Subcutaneous adipose tissue (tissue), 4 donors: ENCODE data around the gene TOX2. TPM values are rescaled to one million over a fixed set of nuclear protein-coding genes. Genes with fewer than 3 reads are reported as not detected.

Source experiments
- CTCF ChIP-seq: fragments of 450-650 bp; IDR thresholded peaks from one replicate; pipeline ENCODE4 v1.5.1; 2016; ENCODE audit warnings: low read depth, mild to moderate bottlenecking, control low read depth, antibody characterized with exemption, moderate library complexity
- total RNA-seq, 4 donors: library from RNA; depleted of rRNA; stranded (reverse); fragments of >200 nt; gene quantifications; one replicate each; pipeline ENCODE4 v1.1.0, GENCODE V29; 2016

TOX2 gene
- total RNA-seq, 4 donors from 2014 or later, result 2.6 to 8.1 (median 3.1) TPM; not detected in 1

GRCh38 chr20:44009679-44009992 lies 95.0 kb downstream of the TOX2 start:
- TF ChIP-seq CTCF, result no peak

GRCh38 chr20:44010162-44010704 lies 95.6 kb downstream of the TOX2 start:
- TF ChIP-seq CTCF, result no peak

DNA sequence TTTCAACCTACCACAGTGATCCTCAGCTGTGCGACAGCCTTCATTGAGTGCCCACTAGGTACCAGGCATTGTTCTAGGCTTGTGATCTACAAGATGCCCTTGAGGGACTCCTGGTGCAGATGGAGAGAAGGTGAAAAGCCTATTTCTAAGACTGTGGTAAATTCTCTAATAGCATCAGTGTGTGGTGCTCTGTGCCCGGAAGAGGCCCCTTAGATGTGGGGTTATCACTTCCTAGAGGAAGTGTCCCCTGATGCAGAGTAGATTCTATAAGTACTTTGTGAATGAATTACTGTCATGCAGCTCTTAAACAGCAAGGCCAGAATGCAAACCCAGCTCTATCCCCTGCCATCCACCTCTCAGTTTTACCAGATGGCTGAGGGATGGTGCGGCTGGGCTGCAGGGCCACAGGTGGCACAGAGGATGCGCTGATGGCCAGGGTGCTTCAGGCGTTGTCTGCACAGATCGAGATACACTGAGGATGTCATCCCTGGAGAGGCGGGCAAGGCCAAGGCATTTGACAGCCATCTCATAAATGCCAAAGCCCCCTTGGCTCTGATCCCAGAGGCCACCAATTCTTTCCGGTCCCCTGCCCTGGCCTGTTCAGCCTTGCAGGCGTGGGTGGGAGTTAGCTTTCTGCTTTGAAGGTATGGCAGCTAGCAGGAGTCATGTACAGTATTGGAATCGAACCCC lies 96.7 kb downstream of the TOX2 start:
- no peak for TF ChIP-seq CTCF

DNA sequence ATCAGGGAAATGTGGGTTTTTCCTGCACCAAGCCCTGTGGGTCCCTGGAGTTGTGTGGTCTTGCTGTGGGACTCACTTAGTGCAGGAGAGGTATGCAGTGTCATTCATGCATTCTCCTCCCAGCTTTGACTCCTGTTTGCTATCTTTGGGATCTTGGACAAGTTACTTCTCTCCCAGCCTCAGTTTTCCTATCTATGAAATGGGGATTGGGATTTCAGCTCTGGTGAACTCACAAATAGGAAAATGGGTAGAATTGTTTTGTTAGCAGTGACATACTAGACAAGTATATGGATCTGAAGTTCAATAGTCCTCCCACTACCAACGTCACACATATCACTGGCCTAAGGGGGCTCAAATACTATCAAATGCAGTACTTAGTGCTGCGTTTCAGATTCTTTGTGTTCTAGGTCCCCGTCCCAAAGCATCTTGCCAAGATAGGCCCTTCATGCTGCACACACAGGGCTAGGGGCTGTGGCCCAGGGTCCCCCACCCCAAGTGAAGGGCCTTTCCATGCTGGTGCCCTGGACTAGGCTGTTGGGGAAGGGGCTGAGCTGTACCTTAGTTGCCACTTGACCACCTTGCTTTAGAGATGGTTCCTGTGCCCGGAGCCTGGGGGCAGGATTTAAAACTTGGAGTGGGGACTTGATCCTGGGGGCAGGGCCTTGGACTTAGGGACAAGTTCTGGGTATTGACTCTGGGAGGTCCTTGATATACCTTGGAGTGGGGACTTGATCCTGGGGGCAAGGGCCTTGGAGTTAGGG lies 98.0 kb downstream of the TOX2 start:
- TF ChIP-seq CTCF, result no peak

DNA sequence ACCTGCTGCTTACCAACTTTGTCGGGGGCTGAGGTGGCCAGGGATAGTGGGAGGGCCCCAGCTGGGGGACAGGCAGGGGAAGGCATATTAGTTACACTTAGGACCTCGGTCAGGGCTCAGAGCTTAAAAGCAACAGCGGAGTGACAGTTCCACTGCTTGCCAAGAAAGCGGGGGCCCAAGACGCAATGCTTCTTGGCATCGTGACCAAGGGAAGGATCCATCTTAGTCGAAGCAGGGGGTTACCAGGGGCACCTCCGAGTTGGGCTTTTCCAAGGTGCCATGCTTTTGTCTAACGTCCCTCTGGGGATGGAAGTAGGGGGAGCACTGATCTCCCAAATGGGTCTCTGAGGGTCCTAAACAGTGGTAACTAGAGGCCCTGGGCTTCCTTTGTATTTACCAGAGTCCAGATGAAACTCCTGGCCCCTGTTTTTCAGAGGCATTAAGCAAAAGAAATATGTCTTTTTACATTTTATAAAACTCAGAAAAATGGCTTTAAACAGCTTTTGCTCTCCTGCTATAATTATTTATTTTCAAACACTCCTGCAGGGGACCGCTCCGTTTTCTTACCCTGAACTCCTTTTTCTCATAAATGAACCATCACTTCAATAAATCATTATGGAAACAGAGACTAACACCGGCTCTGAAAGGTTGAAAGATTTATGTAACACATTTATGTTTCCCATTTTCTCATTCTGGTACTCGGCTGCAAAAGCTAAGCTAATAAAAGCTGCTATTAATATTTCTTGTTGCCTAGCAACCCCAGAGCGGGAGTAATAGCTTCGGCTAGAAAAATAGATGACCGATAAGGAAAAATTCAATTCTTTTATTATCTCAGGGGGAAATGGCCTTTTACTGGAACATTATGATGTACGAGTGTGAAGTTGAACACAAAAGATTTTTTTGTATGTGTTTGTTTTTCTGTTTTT lies 100.4 kb downstream of the TOX2 start:
- no peak for TF ChIP-seq CTCF

- TF ChIP-seq CTCF, result no peak
These were observed 101.1 kb downstream of the TOX2 start for GRCh38 chr20:44015733-44016103.
